DOHH2 (cell line): ENCODE measurements around the gene RRM2.

ENCODE experiments used
- CTCF ChIP-seq: fragments of 200-600 bp; sonication (generic); IDR thresholded peaks from one replicate; pipeline ENCODE4 v1.5.1; 2014; ENCODE audit warnings: antibody characterized with exemption, mild to moderate bottlenecking, low read depth, low read length; ENCODE audit not compliant: poor library complexity, severe bottlenecking
- EZH2phosphoT487 ChIP-seq: fragments of 200-600 bp; sonication (generic); IDR thresholded peaks from 2 replicates; pipeline ENCODE4 v1.6.1; 2017; ENCODE audit warnings: borderline replicate concordance, mild to moderate bottlenecking, antibody characterized with exemption, low read length, moderate library complexity, mixed read lengths

- TF ChIP-seq CTCF: no peak
- no peak for TF ChIP-seq EZH2phosphoT487
Observed at GRCh38 chr2:10078001-10078400, 44.5 kb upstream of the RRM2 start.
